ENCODE measurements around the gene SPOCK2.

Gene SPOCK2

DNA sequence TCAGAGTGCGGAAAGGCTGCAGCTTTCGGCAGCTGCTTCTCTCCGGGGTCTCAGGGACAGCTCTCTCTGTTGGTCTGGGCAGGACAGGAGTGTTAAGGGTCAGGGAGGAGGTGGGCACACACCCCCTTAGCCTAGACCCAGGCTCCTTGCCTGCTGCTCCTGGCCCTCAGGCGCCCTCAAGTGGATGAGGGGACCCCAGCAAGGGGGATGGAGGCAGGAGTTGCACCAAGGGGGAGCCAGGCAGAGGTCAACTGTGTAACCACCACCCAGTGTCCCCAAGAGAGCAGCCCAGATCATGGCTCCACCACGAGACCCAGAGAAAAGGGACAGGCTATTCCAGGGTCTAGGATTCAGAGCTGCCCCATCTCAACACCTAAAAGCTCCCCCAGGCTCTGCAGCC lies 26.9 kb downstream of the SPOCK2 start:
- POLR2A ChIA-PET: no interaction called here
- no peak for DNase-seq (ENCODE audit: extremely low spot score)
- CTCF ChIA-PET: interaction anchor here (1.0 to 1.5 kb wide), 4 partner anchors 13 to 165 kb away, joined by 3 read pairs; no protein-coding TSS in a partner anchor
- no peak for TF ChIP-seq LEF1 (IDR thresholded peaks at IDR 0.05; ENCODE audit: borderline replicate concordance)
- TF ChIP-seq NFRKB (IDR thresholded peaks at IDR 0.05): no peak
- no peak for TF ChIP-seq FOXK2 (IDR thresholded peaks at IDR 0.05)
- no peak for TF ChIP-seq ARNT (IDR thresholded peaks at IDR 0.05)
- no peak for TF ChIP-seq BHLHE40 (IDR thresholded peaks at IDR 0.05; ENCODE audit: borderline replicate concordance)
- no peak for TF ChIP-seq L3MBTL2 (conservative IDR thresholded peaks at IDR 0.05)

DNA sequence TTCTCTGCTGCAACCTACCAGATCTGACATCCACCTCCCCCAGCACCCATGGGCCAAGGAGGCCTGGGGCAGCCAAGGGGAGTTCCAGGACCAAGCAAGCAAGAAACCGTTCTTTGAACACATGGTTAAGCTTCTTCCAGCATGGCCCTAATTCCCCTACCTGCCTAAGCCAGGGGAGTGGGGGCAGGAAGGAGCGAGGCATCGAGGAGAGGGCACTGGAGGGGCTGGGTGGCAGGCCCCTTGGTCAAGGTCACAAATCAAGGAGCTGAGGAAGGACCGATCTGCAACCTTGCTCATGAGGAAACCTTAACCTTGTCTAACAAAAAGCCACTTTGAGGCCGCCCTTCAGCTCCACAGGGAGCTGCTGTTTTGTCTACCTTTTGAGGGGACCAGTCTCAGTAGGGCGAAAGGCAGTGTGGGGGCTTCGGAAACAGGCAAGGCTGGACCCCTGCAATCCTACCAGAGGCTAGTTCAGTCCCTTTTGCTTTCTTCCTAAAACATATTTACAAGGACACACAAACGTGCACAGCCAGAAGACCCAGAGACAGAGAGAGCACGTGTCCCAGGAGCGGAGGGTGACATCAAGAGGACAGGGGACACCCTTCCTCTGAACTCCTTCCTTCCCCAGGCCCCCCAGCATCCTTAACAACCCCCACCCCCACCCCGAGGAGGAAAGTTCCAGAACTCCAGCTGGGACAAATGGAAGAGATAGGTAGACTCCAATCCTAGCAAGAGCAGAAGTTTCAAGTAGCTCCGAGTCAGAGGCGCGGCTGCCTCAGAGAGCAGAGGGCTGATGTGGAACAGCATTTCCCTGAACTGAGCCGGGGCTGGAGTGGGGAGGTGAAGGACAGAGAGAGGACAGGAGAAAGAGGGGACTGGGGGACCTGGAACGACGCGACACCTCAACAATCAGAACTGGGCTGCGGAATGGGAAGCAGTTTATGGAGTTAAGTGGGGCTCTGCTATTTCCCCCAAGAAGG lies 28.2 kb downstream of the SPOCK2 start:
- ChIA-PET POLR2A (interaction anchor here (0.6 to 1.7 kb wide), 4 partner anchors 7 to 213 kb away, joined by 4 to 5 read pairs (median 4); partner anchors contain the start of genes ANAPC16, ASCC1 and DDIT4), CTCF (interaction anchor here (0.6 to 3.0 kb wide), 7 partner anchors 9 to 643 kb away, joined by 3 to 21 read pairs (median 5); no protein-coding TSS in a partner anchor)
- no peak for DNase-seq (ENCODE audit: extremely low spot score)
- TF ChIP-seq FOXM1 (IDR thresholded peaks at IDR 0.05; ENCODE audit: borderline replicate concordance) (no peak), L3MBTL2 (conservative IDR thresholded peaks at IDR 0.05) (no peak), ARNT (IDR thresholded peaks at IDR 0.05) (no peak), NFRKB (IDR thresholded peaks at IDR 0.05) (no peak), HDGF (IDR thresholded peaks at IDR 0.05; ENCODE audit: borderline replicate concordance) (no peak), TARDBP (IDR thresholded peaks at IDR 0.05) (no peak), LEF1 (IDR thresholded peaks at IDR 0.05; ENCODE audit: borderline replicate concordance) (no peak), FOXK2 (IDR thresholded peaks at IDR 0.05) (no peak), FOXA1 (IDR thresholded peaks at IDR 0.05) (no peak), CTBP1 (IDR thresholded peaks at IDR 0.05; ENCODE audit: borderline replicate concordance) (no peak), ELF4 (IDR thresholded peaks at IDR 0.05) (no peak), SP1 (IDR thresholded peaks at IDR 0.05) (no peak), SUZ12 (IDR thresholded peaks at IDR 0.05) (no peak), ZNF384 (IDR thresholded peaks at IDR 0.05) (no peak)
- TF ChIP-seq, protein P1, sequence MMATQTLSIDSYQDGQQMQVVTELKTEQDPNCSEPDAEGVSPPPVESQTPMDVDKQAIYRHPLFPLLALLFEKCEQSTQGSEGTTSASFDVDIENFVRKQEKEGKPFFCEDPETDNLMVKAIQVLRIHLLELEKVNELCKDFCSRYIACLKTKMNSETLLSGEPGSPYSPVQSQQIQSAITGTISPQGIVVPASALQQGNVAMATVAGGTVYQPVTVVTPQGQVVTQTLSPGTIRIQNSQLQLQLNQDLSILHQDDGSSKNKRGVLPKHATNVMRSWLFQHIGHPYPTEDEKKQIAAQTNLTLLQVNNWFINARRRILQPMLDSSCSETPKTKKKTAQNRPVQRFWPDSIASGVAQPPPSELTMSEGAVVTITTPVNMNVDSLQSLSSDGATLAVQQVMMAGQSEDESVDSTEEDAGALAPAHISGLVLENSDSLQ (IDR thresholded peaks at IDR 0.05): no peak

DNA sequence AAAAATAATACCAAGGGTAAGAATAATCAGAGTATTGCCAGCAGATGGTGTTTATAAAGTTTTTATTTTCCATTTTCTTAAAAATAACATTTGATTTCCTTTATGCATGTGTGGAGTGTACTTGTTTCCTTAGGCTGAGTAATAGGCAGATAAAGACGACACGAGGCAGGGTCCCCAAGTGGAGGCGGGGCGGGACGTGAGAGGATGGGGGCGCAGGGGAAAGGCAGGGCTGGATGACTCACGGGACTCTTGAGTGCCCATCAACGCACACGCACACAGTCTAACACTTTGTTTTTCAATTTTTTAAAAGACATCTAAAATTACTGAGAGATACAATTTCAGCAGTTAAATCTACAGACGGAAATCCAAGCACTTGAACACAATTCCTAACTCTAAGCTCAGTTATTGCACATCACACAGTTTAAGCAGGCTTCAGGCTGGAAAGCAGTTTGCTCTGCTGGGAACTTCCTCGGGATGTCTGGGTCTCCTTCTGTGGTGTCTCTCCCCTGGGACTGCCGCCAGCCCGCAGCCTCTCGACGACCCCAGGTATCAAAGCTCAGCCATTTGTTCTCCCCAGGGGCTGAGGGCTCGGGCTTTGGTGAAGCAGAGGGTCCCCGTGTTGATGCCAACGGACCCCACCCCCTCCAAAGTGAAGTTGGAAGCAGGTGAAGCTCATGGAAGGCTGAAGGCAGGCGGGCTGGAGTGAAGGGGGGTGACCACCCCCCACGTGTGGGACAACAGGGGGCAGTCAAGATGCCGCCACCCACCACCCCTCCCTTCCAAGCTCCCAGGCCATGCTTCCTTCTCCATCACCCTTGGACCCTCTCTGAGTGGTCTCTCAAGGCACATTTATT lies 29.1 kb downstream of the SPOCK2 start:
- CTCF ChIA-PET: interaction anchor here (0.7 to 3.0 kb wide), 6 partner anchors 9 to 362 kb away, joined by 3 to 21 read pairs (median 5); no protein-coding TSS in a partner anchor
- no peak for TF ChIP-seq TARDBP (IDR thresholded peaks at IDR 0.05)
- POLR2A ChIA-PET: interaction anchor here (0.6 to 1.7 kb wide), 4 partner anchors 8 to 214 kb away, joined by 4 to 5 read pairs (median 4); partner anchors contain the start of genes ANAPC16, ASCC1 and DDIT4
- DNase-seq (ENCODE audit: extremely low spot score): no peak

DNA sequence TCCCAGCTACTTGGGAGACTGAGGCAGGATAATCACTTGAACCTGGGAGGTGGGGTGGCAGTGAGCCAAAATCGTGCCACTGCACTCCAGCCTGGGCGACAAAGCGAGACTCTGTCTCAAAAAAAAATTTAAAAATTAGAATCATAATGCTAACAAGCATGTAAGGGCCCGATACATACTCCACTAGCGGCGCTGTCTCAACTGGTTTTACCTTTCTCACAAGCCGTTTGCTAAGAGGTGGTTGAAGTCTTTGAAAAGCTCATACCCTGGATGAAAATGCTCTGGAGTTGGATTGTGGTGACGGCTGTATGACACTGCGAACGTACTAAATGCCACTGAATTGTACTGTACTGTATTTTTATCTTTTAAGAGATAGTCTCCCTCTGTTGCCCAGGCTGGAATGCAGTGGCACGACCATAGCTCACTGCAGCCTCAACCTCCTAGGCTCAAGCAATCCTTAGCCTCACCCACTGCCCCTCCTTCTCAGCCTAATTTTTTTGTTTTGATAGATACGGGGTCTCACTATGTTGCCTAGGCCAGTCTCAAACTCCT lies 29.9 kb downstream of the SPOCK2 start:
- POLR2A ChIA-PET: interaction anchor here (1.2 to 2.4 kb wide), 3 partner anchors 9 to 262 kb away, joined by 4 to 6 read pairs (median 4); partner anchors contain the start of gene DDIT4
- no peak for TF ChIP-seq LEF1 (IDR thresholded peaks at IDR 0.05; ENCODE audit: borderline replicate concordance)
- TF ChIP-seq FOXA1 (IDR thresholded peaks at IDR 0.05): no peak
- no peak for TF ChIP-seq FOXK2 (IDR thresholded peaks at IDR 0.05)
- no peak for TF ChIP-seq SUZ12 (IDR thresholded peaks at IDR 0.05)
- no peak for TF ChIP-seq BHLHE40 (IDR thresholded peaks at IDR 0.05; ENCODE audit: borderline replicate concordance)
- no peak for TF ChIP-seq HDGF (IDR thresholded peaks at IDR 0.05; ENCODE audit: borderline replicate concordance)
- no peak for TF ChIP-seq NFRKB (IDR thresholded peaks at IDR 0.05)
- no peak for TF ChIP-seq FOXM1 (IDR thresholded peaks at IDR 0.05; ENCODE audit: borderline replicate concordance)
- no peak for TF ChIP-seq CTBP1 (IDR thresholded peaks at IDR 0.05; ENCODE audit: borderline replicate concordance)
- TF ChIP-seq, protein P1 (IDR thresholded peaks at IDR 0.05): no peak
- TF ChIP-seq TARDBP (IDR thresholded peaks at IDR 0.05): no peak
- CTCF ChIA-PET: interaction anchor here (0.7 to 3.0 kb wide), 3 partner anchors 10 to 278 kb away, joined by 3 to 21 read pairs (median 10); no protein-coding TSS in a partner anchor
- DNase-seq (ENCODE audit: extremely low spot score): no peak

DNA sequence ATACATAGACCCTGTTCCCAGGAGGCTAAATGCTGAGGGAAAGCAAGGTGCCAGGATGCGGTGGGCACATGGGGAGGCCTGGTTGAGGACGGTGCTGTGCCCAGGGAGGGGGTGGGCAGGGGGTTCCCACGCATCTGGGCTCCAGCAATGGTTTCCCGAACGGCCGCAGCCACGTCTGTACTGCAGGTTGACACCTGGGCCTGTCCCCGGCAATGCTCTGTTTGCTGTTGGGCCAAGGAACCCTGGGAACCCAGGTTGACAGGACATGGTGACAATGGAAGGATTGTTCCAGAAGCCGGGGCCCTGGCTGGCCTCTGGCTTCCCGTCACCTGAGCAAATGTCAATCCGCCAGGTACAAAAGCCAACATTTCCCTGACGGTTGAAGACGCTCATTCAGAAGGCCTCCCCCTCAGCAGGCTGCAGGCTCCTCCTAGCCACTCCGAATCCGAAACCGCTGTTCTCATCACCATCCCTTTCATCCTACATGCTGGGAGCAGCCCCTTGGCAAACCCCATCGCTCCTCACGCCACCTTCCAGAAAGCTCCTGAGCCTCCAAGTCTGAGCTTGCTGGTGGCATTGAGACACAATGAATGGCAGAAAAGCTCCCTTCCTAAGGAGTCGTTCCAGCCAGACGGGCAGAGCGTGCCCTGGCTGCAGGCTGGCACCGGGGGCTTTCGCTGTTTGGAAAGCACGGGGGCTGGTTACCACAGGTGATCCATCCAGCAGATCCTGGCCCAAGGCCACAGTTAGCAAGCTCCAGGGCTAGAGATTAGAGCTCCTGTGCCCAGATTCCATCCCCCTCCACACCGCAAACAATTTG lies 31.2 kb downstream of the SPOCK2 start:
- POLR2A ChIA-PET: interaction anchor here (0.9 to 2.4 kb wide), 2 partner anchors 8 to 264 kb away, joined by 3 to 6 read pairs; no protein-coding TSS in a partner anchor
- CTCF ChIA-PET: interaction anchor here (3.0 kb wide), 1 partner anchor 9 kb away, joined by 21 read pairs; no protein-coding TSS in a partner anchor
- no peak for TF ChIP-seq FOXA1 (IDR thresholded peaks at IDR 0.05)
- no peak for TF ChIP-seq FOXM1 (IDR thresholded peaks at IDR 0.05; ENCODE audit: borderline replicate concordance)
- TF ChIP-seq LEF1 (IDR thresholded peaks at IDR 0.05; ENCODE audit: borderline replicate concordance): no peak
- no peak for TF ChIP-seq SP1 (IDR thresholded peaks at IDR 0.05)
- no peak for TF ChIP-seq ARNT (IDR thresholded peaks at IDR 0.05)
- no peak for TF ChIP-seq TARDBP (IDR thresholded peaks at IDR 0.05)
- TF ChIP-seq, protein P1 (IDR thresholded peaks at IDR 0.05): no peak
- no peak for TF ChIP-seq HDGF (IDR thresholded peaks at IDR 0.05; ENCODE audit: borderline replicate concordance)
- no peak for TF ChIP-seq FOXK2 (IDR thresholded peaks at IDR 0.05)
- no peak for TF ChIP-seq L3MBTL2 (conservative IDR thresholded peaks at IDR 0.05)
- TF ChIP-seq CTBP1 (IDR thresholded peaks at IDR 0.05; ENCODE audit: borderline replicate concordance): no peak
- no peak for TF ChIP-seq SUZ12 (IDR thresholded peaks at IDR 0.05)
- no peak for TF ChIP-seq ELF4 (IDR thresholded peaks at IDR 0.05)
- TF ChIP-seq BHLHE40 (IDR thresholded peaks at IDR 0.05; ENCODE audit: borderline replicate concordance): no peak
- no peak for TF ChIP-seq ZNF384 (IDR thresholded peaks at IDR 0.05)
- TF ChIP-seq NFRKB (IDR thresholded peaks at IDR 0.05): no peak
- DNase-seq (ENCODE audit: extremely low spot score): no peak

All from HEK293T (cell line).